Activated gamma-delta T cell treated with anti-CD3 and anti-CD28 coated beads, Interleukin-2, amount 50 U/mL, for 16 hours (primary cell): ENCODE measurements around the gene TTLL9.

Experiments used
- DNase-seq: peaks from one replicate; pipeline ENCODE4 v3.0.0-alpha.2; 2020; ENCODE audit warnings: low read depth

The TTLL9 gene

DNA sequence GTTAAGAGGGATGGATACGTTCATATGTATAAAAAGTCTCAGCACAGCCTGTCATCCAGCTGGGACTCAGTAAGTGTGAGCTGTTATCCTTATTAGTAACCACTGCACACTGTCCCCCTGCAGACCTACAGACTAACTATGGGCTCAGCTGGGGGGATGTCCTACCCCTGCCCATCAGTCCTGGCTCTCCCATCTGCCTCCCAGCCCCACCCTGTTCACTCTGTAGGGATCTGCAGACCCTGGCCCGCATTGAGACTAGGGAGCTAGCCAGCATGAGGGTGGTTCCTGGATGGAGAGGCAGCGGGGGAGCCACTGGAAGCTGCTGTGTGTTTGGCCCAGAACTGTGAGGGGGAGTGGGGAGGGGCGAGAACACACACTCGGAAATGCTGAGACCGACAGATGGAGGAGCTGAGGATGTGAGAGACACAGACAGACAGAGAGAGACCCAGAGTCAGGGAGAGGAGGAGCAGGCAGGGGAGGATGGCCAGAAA, 114.6 kb downstream of the TTLL9 start:
- no peak for DNase-seq

DNA sequence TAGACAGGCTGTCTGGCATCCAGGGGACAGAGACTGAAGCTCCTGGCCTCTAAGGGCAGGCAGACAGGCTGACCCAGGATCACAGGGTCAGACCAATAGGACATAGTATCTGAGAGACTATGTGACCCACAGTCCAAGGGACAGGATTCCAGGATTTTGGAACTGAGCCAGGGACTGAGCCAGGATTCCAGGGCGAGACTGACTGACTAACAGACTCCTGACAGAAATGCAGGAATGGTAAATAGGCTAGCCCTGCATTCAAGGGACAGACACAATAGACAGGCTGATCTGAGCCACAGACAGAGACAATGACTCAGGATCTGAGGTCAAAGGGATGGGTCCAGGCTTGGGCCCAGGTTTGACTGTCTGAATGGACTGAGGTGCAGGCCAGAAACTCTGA, 117.3 kb downstream of the TTLL9 start:
- no peak for DNase-seq

DNA sequence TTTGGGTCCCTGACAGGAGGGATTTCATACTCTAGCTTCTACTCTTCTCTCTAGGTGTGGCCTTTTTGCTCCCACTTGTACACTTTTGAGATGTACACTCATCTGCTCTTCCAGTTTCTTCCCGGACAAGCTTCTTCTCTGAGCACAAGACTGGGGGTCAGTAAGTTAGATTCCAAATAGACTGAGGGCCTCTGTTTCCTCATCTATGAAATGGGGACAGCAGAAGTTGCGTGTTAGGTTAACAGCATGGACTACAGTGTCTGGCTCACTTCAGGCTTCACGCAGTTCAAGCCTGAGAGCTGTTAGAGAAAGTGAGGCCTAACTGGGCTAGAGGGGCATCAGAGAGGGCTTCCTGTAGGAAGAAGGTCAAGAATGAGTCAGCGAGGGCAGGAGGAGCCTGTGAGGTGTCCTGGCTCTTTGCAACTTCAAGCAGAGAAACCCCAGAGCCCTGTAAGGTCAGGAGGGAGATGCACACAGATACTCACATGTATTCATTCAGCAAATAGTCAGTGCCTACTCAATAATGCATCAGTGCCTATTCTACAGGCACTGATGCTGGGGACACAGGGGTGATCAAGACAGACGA, 118.1 kb downstream of the TTLL9 start:
- DNase-seq = no peak

DNA sequence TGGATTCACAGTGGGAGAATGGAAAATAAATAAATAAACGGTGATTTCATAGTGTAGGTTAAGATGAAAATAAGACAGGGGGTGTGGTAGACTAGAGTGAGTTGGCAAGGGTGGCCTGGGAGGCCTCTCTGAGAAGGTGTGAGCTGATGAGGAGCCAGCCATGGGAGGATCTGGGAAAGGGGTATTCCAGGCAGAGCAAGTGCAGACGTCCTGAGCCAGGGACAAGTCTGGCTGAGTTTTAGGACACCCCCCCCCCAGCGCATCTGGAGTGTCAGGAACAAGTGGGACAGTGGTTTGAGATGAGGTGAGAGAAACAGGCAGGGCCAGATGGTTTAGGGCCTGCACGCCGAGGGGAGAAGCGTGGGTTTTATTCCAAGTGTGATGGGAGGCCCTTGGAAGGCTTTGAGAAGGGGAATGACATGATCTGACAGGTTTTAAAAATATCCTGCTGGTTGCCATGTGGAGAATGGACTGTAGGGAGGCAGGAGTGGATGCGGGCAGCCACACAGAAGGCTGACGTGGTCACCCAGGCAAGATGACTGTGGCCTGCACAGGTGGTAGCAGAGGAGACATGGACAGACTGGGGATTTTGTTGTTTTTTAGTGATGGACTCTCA, 118.7 kb downstream of the TTLL9 start:
- DNase-seq = no peak

DNA sequence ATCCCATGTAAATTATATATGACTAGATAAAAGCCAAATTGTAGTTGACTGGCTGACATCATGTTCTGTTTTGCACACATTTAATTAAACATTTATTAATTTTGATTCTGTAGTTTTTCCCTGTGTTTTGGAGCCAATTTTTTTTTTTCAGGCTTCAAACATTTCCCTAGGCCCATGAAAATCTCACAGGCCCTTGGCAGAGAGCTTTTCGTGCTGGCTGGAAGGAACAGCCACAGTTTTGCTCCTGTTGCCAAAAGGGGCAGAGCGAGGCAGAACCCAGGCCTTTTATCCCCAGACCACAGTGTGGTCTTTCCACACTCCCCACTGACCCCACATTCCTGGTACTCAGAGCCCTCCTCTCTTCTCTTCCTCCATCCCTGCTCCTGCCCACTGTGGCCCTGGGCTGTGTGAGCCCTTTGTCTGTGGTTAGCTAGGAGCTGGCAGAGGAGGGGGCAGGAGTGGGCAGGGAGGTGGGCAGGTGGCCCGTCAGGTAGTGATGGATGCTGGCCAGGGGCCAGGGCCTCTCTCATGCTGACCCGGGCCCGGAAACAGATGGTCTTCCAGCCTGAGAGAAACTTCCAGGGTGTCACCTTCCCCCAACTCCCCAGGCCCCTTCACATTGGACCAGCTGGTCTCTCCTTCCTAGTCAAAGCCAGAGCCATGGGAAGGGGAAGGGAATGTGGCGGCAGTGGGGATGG, 120.4 kb downstream of the TTLL9 start:
- no peak for DNase-seq

DNA sequence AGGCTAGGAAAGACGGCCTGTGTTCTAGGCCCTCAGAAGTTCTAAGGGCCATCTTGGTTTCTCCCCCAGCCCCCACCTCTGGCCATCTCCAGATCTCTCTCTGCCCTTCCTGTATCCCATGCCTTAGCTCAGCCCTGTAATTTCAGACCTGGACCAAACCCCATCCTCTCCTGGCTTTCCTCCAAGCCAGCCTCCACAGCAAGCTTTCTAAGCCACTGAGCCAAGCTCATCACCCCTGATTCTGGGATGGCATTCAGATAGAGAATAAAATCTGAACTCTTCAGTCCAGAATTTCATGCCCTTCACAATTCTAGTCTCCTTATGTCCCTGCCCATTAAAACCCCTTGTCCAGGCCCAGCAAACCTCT, 120.9 kb downstream of the TTLL9 start:
- DNase-seq = no peak

DNA sequence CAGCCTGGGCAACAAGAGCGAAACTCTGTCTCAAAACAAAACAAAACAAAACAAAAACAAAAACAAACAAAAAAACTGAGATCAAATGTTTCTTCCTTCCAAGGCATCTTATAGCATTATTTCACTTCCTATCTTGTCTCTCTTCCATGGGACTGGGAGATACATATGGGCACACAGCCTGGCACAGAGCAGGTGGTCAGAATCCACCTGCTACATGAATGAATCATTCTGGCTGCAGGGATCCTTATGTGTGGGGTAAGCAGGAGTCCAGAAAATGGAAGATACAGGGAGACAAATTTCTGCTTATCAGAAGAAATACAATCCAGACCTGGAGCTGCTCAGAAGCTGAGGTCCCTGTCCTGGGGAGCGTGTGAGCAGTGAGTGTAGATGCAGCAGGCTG, 121.7 kb downstream of the TTLL9 start:
- no peak for DNase-seq
